HG03103 (cell line): ENCODE measurements around the gene LLCFC1.
"Not testable (repeated sequence)": the region's sequence is repeated elsewhere in the genome, so short reads cannot be mapped to it uniquely, and the experiment has no call there.

Source experiments
- ATAC-seq: cut with Tn5 transposase; IDR thresholded peaks from one replicate; pipeline ENCODE4 v1.9.1; 2021; ENCODE audit warnings: low read depth; ENCODE audit not compliant: unreplicated experiment

LLCFC1 gene

GRCh38 chr7:142968229-142968628 lies 28.9 kb downstream of the LLCFC1 start:
- no peak for ATAC-seq

DNA sequence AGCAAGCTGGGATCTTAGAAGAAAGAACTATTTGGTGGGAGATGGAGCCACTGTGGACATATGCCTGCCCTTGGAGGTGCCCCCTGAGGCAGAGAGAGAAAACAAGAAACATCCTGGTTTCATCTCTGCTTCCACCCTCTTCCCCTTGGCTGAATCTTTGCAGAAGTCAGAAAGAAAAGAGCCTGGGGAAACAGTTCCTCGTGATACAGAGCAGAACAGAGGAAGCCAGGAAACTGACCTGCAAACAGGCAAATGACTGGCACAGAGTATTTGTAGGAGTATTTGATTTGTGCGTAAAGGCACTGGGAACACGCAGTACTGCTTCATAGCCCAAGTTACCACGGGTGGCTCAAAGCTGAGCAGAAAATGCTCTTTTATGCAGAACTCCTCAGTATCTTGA lies 29.9 kb downstream of the LLCFC1 start:
- no peak for ATAC-seq

DNA sequence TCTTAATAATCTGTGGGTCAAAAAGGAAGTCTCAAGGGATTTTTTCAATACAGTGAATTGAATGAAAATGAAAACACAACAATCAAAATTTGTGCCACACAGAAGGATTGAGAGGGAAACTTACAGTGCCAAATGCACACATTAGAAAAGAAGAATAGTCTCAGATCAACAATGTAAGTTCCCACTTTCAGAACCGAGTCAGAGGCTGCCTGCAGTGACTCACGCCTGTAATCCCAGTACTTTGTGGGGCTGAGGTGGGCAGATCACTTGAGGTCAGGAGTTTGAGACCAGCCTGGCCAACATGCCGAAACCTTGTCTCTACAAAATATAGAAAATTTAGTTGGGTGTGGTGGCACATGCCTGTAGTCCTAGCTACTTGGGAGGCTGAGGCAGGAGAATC lies 35.3 kb downstream of the LLCFC1 start:
- no peak for ATAC-seq

DNA sequence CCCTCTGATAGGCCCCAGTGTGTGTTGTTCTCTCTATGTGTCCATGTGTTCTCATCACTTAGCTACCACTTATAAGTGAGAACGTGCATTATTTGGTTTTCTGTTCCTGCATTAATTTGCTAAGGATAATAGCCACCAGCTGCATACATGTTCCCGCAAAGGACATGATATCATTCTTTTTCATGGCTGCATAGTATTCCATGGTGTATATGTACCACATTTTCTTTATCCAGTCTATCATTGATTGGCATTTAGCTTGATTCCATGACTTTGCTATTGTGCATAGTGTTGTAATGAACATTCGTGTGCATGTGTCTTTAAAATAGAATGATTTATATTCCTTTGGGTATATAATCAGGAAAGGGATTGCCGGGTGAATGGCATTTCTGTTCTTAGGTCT lies 39.1 kb downstream of the LLCFC1 start:
- ATAC-seq, result not testable (repeated sequence)

GRCh38 chr7:142983825-142984224 lies 44.5 kb downstream of the LLCFC1 start:
- ATAC-seq, result no peak

- ATAC-seq, result no peak
Measured at GRCh38 chr7:142984297-142984696, 45.0 kb downstream of the LLCFC1 start.
